ENCODE measurements around the gene GPR153. TPM values are rescaled to one million over a fixed set of nuclear protein-coding genes. Genes with fewer than 3 reads are reported as not detected.
"Not testable (repeated sequence)": the region's sequence is repeated elsewhere in the genome, so short reads cannot be mapped to it uniquely, and the experiment has no call there.

GPR153 gene
- total and polyA plus RNA-seq, 9 donors: 9.8 to 22.1 (median 17.0) TPM

DNA sequence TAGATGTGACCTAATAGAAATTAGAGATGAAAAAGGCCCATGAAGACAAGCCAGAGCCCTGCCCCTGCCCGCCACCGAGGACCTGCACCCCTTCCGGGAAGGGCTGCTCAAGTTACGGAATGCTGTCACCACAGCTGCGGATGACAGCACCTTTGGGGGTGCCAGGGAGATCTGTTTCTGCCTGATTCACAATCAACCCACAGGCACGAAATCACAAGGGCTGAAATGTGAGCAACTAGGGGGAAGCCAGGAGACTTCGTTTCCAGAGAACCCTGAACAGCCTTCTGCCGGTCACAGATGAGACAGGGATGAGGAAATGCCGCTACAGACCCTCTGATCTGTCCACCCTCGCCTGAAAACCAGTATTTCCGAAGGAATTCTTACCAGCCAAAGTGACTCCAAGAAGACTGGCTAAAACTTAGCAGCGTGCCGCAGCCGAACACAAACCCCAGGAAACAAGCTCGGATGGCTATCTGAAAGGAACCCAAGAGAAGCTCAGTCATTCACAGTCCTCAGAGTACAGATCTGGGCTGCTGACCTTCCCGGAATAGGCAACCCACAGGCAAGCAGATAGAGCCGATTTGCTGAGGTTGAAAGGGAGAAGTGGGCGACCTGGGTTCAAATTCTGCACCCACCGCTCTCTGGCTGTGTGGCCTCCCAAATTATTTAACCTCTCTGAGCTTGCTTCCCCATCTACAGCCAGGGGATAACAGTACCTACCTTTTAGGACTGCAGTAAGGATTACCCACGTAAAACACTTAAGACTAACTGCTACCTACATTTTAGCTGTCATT, 26.2 kb downstream of the GPR153 start:
- Histone ChIP-seq H3K27me3 (ENCODE audit: control insufficient read depth, insufficient read depth, low read length) (peaks cover 12% of the 10 kb centered on the region), H3K27ac (ENCODE audit: low read length) (peak overlapping the region; percentile 62), H3K4me1 (ENCODE audit: control insufficient read depth, insufficient read depth, low read length) (peaks cover 16% of the 10 kb centered on the region), H3K4me3 (ENCODE audit: low read length) (peak overlapping the region; percentile 71), H3K9me3 (replicated peaks; ENCODE audit: control insufficient read depth, low read depth, low read length) (no peaks in the 10 kb centered on the region), H3K36me3 (ENCODE audit: control insufficient read depth, insufficient read depth, low read length) (peaks cover 25% of the 10 kb centered on the region)
- WGBS (ENCODE audit: insufficient coverage): 28% methylated on average over 15 of the region's 20 CpGs
- no peak for DNase-seq

DNA sequence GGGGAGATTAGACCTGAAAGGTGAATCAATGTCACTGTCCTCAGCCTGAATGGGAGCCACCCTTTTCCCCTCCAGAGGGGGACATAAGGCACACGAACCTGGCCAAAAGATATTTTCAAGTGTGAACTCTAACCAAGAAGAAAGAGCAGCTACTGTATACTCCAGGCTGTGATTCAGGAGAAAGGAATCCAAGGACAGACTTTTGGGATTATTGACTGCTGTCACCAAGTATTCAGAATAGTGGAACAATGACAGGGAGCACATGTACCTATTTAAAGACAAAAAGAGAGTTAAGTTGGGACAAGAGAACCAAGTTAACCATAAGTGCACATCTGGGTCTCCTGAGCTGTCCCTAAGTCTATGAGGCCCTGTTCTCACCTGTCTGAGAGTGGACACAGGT, 27.5 kb downstream of the GPR153 start:
- no peak overlapping the region for H3K27ac ChIP-seq (ENCODE audit: low read length)
- WGBS (ENCODE audit: insufficient coverage): no CpG with 5 or more reads among the region's 1 CpG

GRCh38 chr1:6225651-6226050, 35.2 kb downstream of the GPR153 start:
- 86% methylated on average over 8 of the region's 8 CpGs for WGBS (ENCODE audit: insufficient coverage)
- H3K27ac ChIP-seq (ENCODE audit: low read length): no peak overlapping the region
- no peaks in the 10 kb centered on the region for H3K27me3 ChIP-seq (ENCODE audit: control insufficient read depth, insufficient read depth, low read length)
- no peaks in the 10 kb centered on the region for H3K9me3 ChIP-seq (replicated peaks; ENCODE audit: control insufficient read depth, low read depth, low read length)
- peaks cover 61% of the 10 kb centered on the region for H3K36me3 ChIP-seq (ENCODE audit: control insufficient read depth, insufficient read depth, low read length)
- no peak for DNase-seq
- no peak overlapping the region for H3K4me3 ChIP-seq (ENCODE audit: low read length)
- H3K4me1 ChIP-seq (ENCODE audit: control insufficient read depth, insufficient read depth, low read length): peaks cover 24% of the 10 kb centered on the region

More for the DNA sequence above, 27.5 kb downstream of the GPR153 start:
- Histone ChIP-seq H3K4me1 (ENCODE audit: control insufficient read depth, insufficient read depth, low read length) (peaks cover 16% of the 10 kb centered on the region), H3K9me3 (replicated peaks; ENCODE audit: control insufficient read depth, low read depth, low read length) (no peaks in the 10 kb centered on the region), H3K27me3 (ENCODE audit: control insufficient read depth, insufficient read depth, low read length) (peaks cover 2% of the 10 kb centered on the region), H3K36me3 (ENCODE audit: control insufficient read depth, insufficient read depth, low read length) (peaks cover 30% of the 10 kb centered on the region), H3K4me3 (ENCODE audit: low read length) (no peak overlapping the region)
- no peak for DNase-seq

DNA sequence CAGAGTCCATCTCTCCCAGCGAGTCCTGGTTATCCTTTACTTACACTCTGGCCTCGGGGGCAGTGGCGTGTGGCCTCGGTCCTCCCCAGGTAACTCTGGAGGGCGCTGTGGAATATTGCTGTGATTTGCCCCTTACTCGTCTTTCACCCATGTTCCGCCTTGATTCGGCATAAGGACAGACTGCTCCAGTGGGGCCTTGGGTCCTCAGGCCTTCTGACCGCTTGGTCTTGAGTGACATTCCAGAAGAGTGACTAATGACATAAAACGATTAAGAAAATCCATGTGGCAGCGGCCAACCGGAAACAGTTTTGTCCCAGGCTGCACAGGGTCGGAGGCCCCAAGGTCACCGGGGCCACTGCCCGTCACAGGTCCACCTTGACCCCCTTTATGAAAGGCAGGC, 36.2 kb downstream of the GPR153 start:
- WGBS (ENCODE audit: insufficient coverage): 87% methylated on average over 12 of the region's 15 CpGs
- DNase-seq: no peak

DNA sequence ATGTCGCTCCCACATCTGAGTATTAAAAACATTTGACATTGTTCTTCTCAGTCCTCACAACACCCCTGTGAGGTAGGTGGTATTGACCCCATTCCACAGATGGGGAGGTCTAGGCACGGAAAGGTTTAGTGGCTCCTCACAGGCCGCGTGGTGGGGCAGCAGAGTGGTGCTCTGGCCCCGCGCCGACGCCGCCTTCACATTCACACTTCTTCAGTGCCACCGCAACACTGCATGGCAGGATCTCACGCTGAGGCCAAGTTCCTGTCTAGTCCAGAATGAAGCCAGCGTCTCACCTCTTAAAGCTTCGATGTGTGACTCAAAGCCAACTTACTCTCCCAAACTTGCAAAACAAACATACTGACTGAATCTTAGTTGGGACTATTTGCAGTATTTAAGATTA, 37.3 kb downstream of the GPR153 start:
- WGBS (ENCODE audit: insufficient coverage): 95% methylated on average over 4 of the region's 13 CpGs
- Histone ChIP-seq H3K27me3 (ENCODE audit: control insufficient read depth, insufficient read depth, low read length) (no peaks in the 10 kb centered on the region), H3K4me1 (ENCODE audit: control insufficient read depth, insufficient read depth, low read length) (peaks cover 32% of the 10 kb centered on the region), H3K36me3 (ENCODE audit: control insufficient read depth, insufficient read depth, low read length) (peaks cover 57% of the 10 kb centered on the region), H3K27ac (ENCODE audit: low read length) (no peak overlapping the region), H3K9me3 (replicated peaks; ENCODE audit: control insufficient read depth, low read depth, low read length) (no peaks in the 10 kb centered on the region), H3K4me3 (ENCODE audit: low read length) (no peak overlapping the region)
- no peak for DNase-seq

More for the DNA sequence above, 36.2 kb downstream of the GPR153 start:
- H3K27ac ChIP-seq (ENCODE audit: low read length): no peak overlapping the region
- no peaks in the 10 kb centered on the region for H3K27me3 ChIP-seq (ENCODE audit: control insufficient read depth, insufficient read depth, low read length)
- peaks cover 27% of the 10 kb centered on the region for H3K4me1 ChIP-seq (ENCODE audit: control insufficient read depth, insufficient read depth, low read length)
- peaks cover 57% of the 10 kb centered on the region for H3K36me3 ChIP-seq (ENCODE audit: control insufficient read depth, insufficient read depth, low read length)
- no peaks in the 10 kb centered on the region for H3K9me3 ChIP-seq (replicated peaks; ENCODE audit: control insufficient read depth, low read depth, low read length)
- H3K4me3 ChIP-seq (ENCODE audit: low read length): no peak overlapping the region

- 60% methylated on average over 2 of the region's 6 CpGs for WGBS (ENCODE audit: insufficient coverage)
- peaks cover 57% of the 10 kb centered on the region for H3K36me3 ChIP-seq (ENCODE audit: control insufficient read depth, insufficient read depth, low read length)
- DNase-seq: peak; percentile 92
- H3K4me1 ChIP-seq (ENCODE audit: control insufficient read depth, insufficient read depth, low read length): peaks cover 36% of the 10 kb centered on the region
- H3K27ac ChIP-seq (ENCODE audit: low read length): peak overlapping the region; percentile 80
- no peak overlapping the region for H3K4me3 ChIP-seq (ENCODE audit: low read length)
- H3K27me3 ChIP-seq (ENCODE audit: control insufficient read depth, insufficient read depth, low read length): no peaks in the 10 kb centered on the region
- no peaks in the 10 kb centered on the region for H3K9me3 ChIP-seq (replicated peaks; ENCODE audit: control insufficient read depth, low read depth, low read length)
Measured at GRCh38 chr1:6222636-6223035, 38.3 kb downstream of the GPR153 start.

- Histone ChIP-seq H3K9me3 (replicated peaks; ENCODE audit: control insufficient read depth, low read depth, low read length) (no peaks in the 10 kb centered on the region), H3K36me3 (ENCODE audit: control insufficient read depth, insufficient read depth, low read length) (peaks cover 57% of the 10 kb centered on the region), H3K4me3 (ENCODE audit: low read length) (no peak overlapping the region), H3K27me3 (ENCODE audit: control insufficient read depth, insufficient read depth, low read length) (no peaks in the 10 kb centered on the region), H3K4me1 (ENCODE audit: control insufficient read depth, insufficient read depth, low read length) (peaks cover 36% of the 10 kb centered on the region), H3K27ac (ENCODE audit: low read length) (peak overlapping the region; percentile 7)
- WGBS (ENCODE audit: insufficient coverage): 93% methylated on average over 8 of the region's 12 CpGs
- no peak for DNase-seq
Measured at GRCh38 chr1:6221210-6221784, 39.6 kb downstream of the GPR153 start.

DNA sequence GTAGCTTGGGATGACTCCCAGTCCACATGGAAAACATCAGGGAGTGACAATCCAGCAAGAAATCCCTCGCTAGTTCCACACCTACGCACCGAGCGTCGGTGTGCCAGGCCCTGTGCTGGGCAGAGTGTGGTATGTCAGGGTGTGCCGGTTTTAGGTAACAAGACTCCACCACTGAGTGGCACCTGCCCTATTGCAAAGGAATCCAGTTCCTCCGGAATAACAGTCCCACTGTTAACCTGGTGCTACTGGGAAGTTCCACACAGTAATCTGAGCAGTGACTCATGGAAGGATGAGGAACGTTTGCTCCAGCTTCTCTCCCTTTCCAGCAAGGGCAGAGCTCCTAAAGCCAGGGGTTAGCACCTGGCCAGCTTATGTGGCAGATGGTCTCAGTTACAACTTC, 40.7 kb downstream of the GPR153 start:
- WGBS (ENCODE audit: insufficient coverage): 58% methylated on average over 4 of the region's 8 CpGs
- no peak overlapping the region for H3K27ac ChIP-seq (ENCODE audit: low read length)
- peaks cover 50% of the 10 kb centered on the region for H3K36me3 ChIP-seq (ENCODE audit: control insufficient read depth, insufficient read depth, low read length)
- DNase-seq: no peak
- H3K9me3 ChIP-seq (replicated peaks; ENCODE audit: control insufficient read depth, low read depth, low read length): no peaks in the 10 kb centered on the region
- peaks cover 36% of the 10 kb centered on the region for H3K4me1 ChIP-seq (ENCODE audit: control insufficient read depth, insufficient read depth, low read length)
- H3K4me3 ChIP-seq (ENCODE audit: low read length): no peak overlapping the region
- no peaks in the 10 kb centered on the region for H3K27me3 ChIP-seq (ENCODE audit: control insufficient read depth, insufficient read depth, low read length)

GRCh38 chr1:6219641-6220040, 41.3 kb downstream of the GPR153 start:
- not testable (repeated sequence) for DNase-seq; H3K9me3 ChIP-seq (replicated peaks; ENCODE audit: control insufficient read depth, low read depth, low read length); H3K4me3 ChIP-seq (ENCODE audit: low read length); H3K27me3 ChIP-seq (ENCODE audit: control insufficient read depth, insufficient read depth, low read length); H3K27ac ChIP-seq (ENCODE audit: low read length)
- WGBS (ENCODE audit: insufficient coverage): 97% methylated on average over 4 of the region's 11 CpGs
- Histone ChIP-seq H3K4me1 (ENCODE audit: control insufficient read depth, insufficient read depth, low read length) (peaks cover 32% of the 10 kb centered on the region), H3K36me3 (ENCODE audit: control insufficient read depth, insufficient read depth, low read length) (peaks cover 45% of the 10 kb centered on the region)

DNA sequence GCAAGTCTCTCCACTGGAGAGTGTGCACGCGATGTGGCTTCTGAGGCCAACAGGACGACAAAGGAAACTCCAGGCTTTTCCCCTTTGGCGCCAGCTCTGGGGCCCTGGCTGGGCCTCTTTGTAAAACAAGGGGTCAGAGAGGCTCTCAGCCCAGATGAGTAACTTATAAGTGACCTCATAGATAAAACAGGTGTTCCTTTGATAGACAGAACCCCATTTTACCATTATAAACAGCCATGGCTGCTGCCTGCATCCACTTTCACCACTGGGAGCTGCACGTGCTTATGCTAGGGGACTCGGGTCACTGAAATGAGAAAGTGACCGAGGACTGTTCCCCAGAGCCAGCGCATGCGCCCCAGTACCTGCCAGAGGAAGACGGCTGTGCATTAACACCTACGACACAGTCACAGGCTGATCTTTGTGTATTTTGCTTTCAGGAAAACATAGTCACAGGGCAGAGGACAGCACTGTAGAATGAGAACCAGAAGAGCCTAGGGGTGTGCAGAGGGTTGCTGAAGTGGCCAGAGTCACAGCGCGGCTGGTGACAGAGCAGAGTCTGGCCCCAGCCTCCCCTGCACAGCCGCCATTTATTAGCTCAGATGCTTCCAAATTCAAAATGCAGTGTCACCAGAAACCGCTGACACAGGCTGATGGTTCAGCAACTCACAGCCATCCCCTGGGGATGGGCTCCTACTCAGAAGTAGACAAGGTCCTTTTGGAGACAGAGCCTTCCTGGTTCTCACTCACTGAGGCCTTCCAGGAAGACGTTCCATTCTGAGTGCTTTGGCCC, 42.3 kb downstream of the GPR153 start:
- H3K36me3 ChIP-seq (ENCODE audit: control insufficient read depth, insufficient read depth, low read length): peaks cover 42% of the 10 kb centered on the region
- DNase-seq: no peak
- 68% methylated on average over 15 of the region's 16 CpGs for whole genome bisulfite sequencing (ENCODE audit: insufficient coverage)
- no peak overlapping the region for H3K4me3 ChIP-seq (ENCODE audit: low read length)
- H3K4me1 ChIP-seq (ENCODE audit: control insufficient read depth, insufficient read depth, low read length): peaks cover 29% of the 10 kb centered on the region
- no peaks in the 10 kb centered on the region for H3K9me3 ChIP-seq (replicated peaks; ENCODE audit: control insufficient read depth, low read depth, low read length)
- H3K27me3 ChIP-seq (ENCODE audit: control insufficient read depth, insufficient read depth, low read length): no peaks in the 10 kb centered on the region
- no peak overlapping the region for H3K27ac ChIP-seq (ENCODE audit: low read length)
